IMR-90 (cell line): ENCODE measurements around the gene ERBB4. TPM values are rescaled to one million over a fixed set of nuclear protein-coding genes. Genes with fewer than 3 reads are reported as not detected.

Experiments
- ATAC-seq: fragments of 200-7000 bp; cut with Tn5 transposase; 2 replicates; pipeline ENCODE4 v1.9.1; 2020; ENCODE audit warnings: low read depth, mild to moderate bottlenecking, moderate library complexity
- BruUV-seq: library from RNA; stranded (reverse); fragments of 400-500 nt; replicated peaks from 2 replicates; lab custom pipeline; 2021; lab: Mats Ljungman, UMichigan
- CTCF ChIA-PET: fragments of 300-600 bp; formaldehyde crosslinking; extraction: SDS; loops from one replicate; lab custom pipeline; 2021; ENCODE audit warnings: antibody characterized with exemption; lab: Yijun Ruan, JAX
- POLR2A ChIA-PET: fragments of 300-600 bp; sonication (Branson Sonifier 250); formaldehyde crosslinking; loops from one replicate; lab custom pipeline; 2022; ENCODE audit warnings: antibody characterized with exemption; ENCODE audit not compliant: unreplicated experiment; lab: Charles Lee
- DNase-seq: peaks from one replicate; pipeline ENCODE4 v3.0.0; 2013
- H2AFZ ChIP-seq: replicated peaks from 2 replicates; pipeline ENCODE3; 2013; ENCODE audit warnings: low read length, mild to moderate bottlenecking; ENCODE audit not compliant: poor library complexity
- H2AK5ac ChIP-seq: 2 replicates; pipeline ENCODE4 v1.6.1; 2013; ENCODE audit warnings: low read depth, low read length, inconsistent platforms
- H2AK9ac ChIP-seq: replicated peaks from 2 replicates; pipeline ENCODE3; 2013; ENCODE audit warnings: mild to moderate bottlenecking, low read depth, low read length, moderate library complexity; ENCODE audit not compliant: poor library complexity
- H2BK120ac ChIP-seq: 2 replicates; pipeline ENCODE4 v1.6.1; 2013; ENCODE audit warnings: low read depth, low read length, inconsistent platforms
- H2BK15ac ChIP-seq: 3 replicates; pipeline ENCODE4 v1.6.1; 2013; ENCODE audit warnings: low read depth, low read length, inconsistent platforms
- H2BK20ac ChIP-seq: 2 replicates; pipeline ENCODE4 v1.6.1; 2013; ENCODE audit warnings: low read depth, mild to moderate bottlenecking, inconsistent platforms, low read length, moderate library complexity
- H2BK5ac ChIP-seq: 2 replicates; pipeline ENCODE4 v1.6.1; 2013; ENCODE audit warnings: mild to moderate bottlenecking, low read depth, low read length, inconsistent platforms; ENCODE audit not compliant: poor library complexity, severe bottlenecking
- H3K14ac ChIP-seq: replicated peaks from 2 replicates; pipeline ENCODE4 v1.6.1; 2013; ENCODE audit warnings: low read depth, low read length, inconsistent platforms
- H3K18ac ChIP-seq: 2 replicates; pipeline ENCODE4 v1.6.1; 2013; ENCODE audit warnings: low read depth, low read length, control low read depth
- H3K23ac ChIP-seq: 2 replicates; pipeline ENCODE4 v1.6.1; 2013; ENCODE audit warnings: low read depth, low read length, inconsistent platforms
- H3K27ac ChIP-seq: 2 replicates; pipeline ENCODE4 v1.5.1; 2013; ENCODE audit warnings: mild to moderate bottlenecking, control low read depth, low read length; ENCODE audit not compliant: insufficient read depth
- H3K27me3 ChIP-seq: 2 replicates; pipeline ENCODE4 v1.6.1; 2013; ENCODE audit warnings: low read length; ENCODE audit not compliant: control insufficient read depth, insufficient read depth
- H3K36me3 ChIP-seq: 2 replicates; pipeline ENCODE4 v1.6.1; 2013; ENCODE audit warnings: low read length, mixed read lengths; ENCODE audit not compliant: control insufficient read depth, insufficient read depth
- H3K4ac ChIP-seq: 2 replicates; pipeline ENCODE4 v1.6.1; 2013; ENCODE audit warnings: low read depth, low read length, inconsistent platforms
- H3K4me1 ChIP-seq: 2 replicates; pipeline ENCODE4 v1.6.1; 2013; ENCODE audit warnings: low read length, mixed read lengths; ENCODE audit not compliant: control insufficient read depth, insufficient read depth
- H3K4me2 ChIP-seq: 2 replicates; pipeline ENCODE4 v1.6.1; 2013; ENCODE audit warnings: low read depth, mild to moderate bottlenecking, control low read depth, low read length, moderate library complexity
- H3K4me3 ChIP-seq: 2 replicates; pipeline ENCODE4 v1.5.1; 2013; ENCODE audit warnings: low read depth, mild to moderate bottlenecking, control low read depth, low read length, moderate library complexity; ENCODE audit not compliant: insufficient read depth
- H3K56ac ChIP-seq: 2 replicates; pipeline ENCODE4 v1.6.1; 2013; ENCODE audit warnings: low read length, inconsistent platforms; ENCODE audit not compliant: insufficient read depth; ENCODE audit errors: extremely low read depth
- H3K79me1 ChIP-seq, 2 experiments: 2 replicates each; pipeline ENCODE4 v1.6.1; 2013; ENCODE audit warnings: low read length in 2 of 2, inconsistent platforms in 1 of 2, low read depth in 1 of 2
- H3K9ac ChIP-seq: 2 replicates; pipeline ENCODE4 v1.6.1; 2013; ENCODE audit warnings: low read depth, low read length, control low read depth
- H3K9me1 ChIP-seq: 2 replicates; pipeline ENCODE4 v1.6.1; 2013; ENCODE audit warnings: low read length, inconsistent platforms; ENCODE audit not compliant: insufficient read depth
- H3K9me3 ChIP-seq: 2 replicates; pipeline ENCODE4 v1.6.1; 2013; ENCODE audit warnings: low read length; ENCODE audit not compliant: control insufficient read depth, insufficient read depth
- H4K20me1 ChIP-seq: 2 replicates; pipeline ENCODE4 v1.6.1; 2013; ENCODE audit warnings: low read length, inconsistent platforms; ENCODE audit not compliant: insufficient read depth
- H4K5ac ChIP-seq: 2 replicates; pipeline ENCODE4 v1.6.1; 2013; ENCODE audit warnings: mild to moderate bottlenecking, low read depth, low read length, control low read depth
- H4K8ac ChIP-seq, 2 experiments: 2 replicates each; pipeline ENCODE4 v1.6.1; 2013; ENCODE audit warnings: low read depth in 2 of 2, low read length in 2 of 2, control low read depth in 1 of 2, inconsistent platforms in 1 of 2
- H4K91ac ChIP-seq: 2 replicates; pipeline ENCODE4 v1.6.1; 2013; ENCODE audit warnings: low read depth, low read length, inconsistent platforms; ENCODE audit not compliant: insufficient read depth
- MAFK ChIP-seq: IDR thresholded peaks from 2 replicates; pipeline ENCODE4 v1.6.1; 2012; ENCODE audit warnings: low read depth, low read length, improper control_type of control experiment
- SMC3 ChIP-seq: fragments of 150-350 bp; IDR thresholded peaks from 2 replicates; pipeline ENCODE4 v1.6.1; 2016; ENCODE audit warnings: low read depth, mild to moderate bottlenecking, antibody characterized with exemption, low read length, moderate library complexity
- WGBS, 2 experiments: methylation state at CpG; one replicate each; pipeline versions ENCODE4 v1.1.5 to v1.1.7; 2013; ENCODE audit warnings: missing lambda C conversion rate in 2 of 2; ENCODE audit not compliant: insufficient read length in 1 of 2; ENCODE audit errors: extremely low coverage in 2 of 2; 5-methylcytosine and 5-hydroxymethylcytosine counted together
- dilution Hi-C: fragments of 300-500 bp; cut with HindIII; formaldehyde crosslinking; loops from one replicate; pipeline ENCODE4 v1.14.3; 2018; ENCODE audit warnings: low sequenced_read_pairs; ENCODE audit not compliant: unreplicated experiment
- in situ Hi-C: fragments of 300-500 bp; cut with MboI; formaldehyde crosslinking; loops from 3 replicates; pipeline ENCODE4 v1.14.3; 2019; ENCODE audit warnings: low sequenced_read_pairs, inconsistent platforms, mixed read lengths
- intact Hi-C: fragments of 100-400 bp; cut with micrococcal nuclease; formaldehyde crosslinking; loops from 2 replicates; pipeline ENCODE4 v1.10.0; 2022
- polyA plus RNA-seq, 3 experiments: library from polyadenylated mRNA; depleted of rRNA; stranded (reverse); fragments of >200 nt; gene quantifications; 2 replicates each; pipeline ENCODE4 v1.2.3, GENCODE V29; 2012; ENCODE audit warnings: low replicate concordance in 1 of 3
- total RNA-seq: library from RNA; depleted of rRNA; stranded (reverse); fragments of >200 nt; gene quantifications from 2 replicates; pipeline ENCODE4 v1.2.3, GENCODE V29; 2012

ERBB4 gene
- total and polyA plus RNA-seq, 2 of the 4 experiments (the other 2 are of a cell fraction), result not detected

DNA sequence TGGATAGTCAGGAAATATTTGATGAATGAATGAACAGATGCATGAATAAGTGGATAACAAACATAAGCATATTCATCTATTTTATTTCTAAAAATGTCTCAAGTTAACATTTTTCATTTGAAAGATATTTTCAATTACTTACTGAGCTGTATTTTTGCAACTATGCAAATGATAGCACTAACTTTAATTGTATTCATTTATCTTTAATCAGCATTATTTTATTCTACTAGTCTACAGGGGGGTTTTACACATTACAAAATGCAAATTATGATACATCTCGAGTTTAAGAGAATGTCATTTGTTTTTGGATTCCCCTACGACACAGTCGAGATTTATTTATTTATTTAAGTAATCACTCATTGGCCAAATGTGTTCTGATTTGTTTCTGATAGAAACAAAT is 530.6 kb downstream of the ERBB4 start:
- no peak overlapping the region for H2AK9ac ChIP-seq
- no peaks in the 10 kb centered on the region for H3K4me1 ChIP-seq
- WGBS, 2 experiments, result no CpG with 5 or more reads among the region's 3 CpGs
- H3K36me3 ChIP-seq, result no peaks in the 10 kb centered on the region
- no peaks in the 10 kb centered on the region for H3K9me3 ChIP-seq
- no peak overlapping the region for H3K18ac ChIP-seq
- H4K91ac ChIP-seq, result no peak overlapping the region
- no peak overlapping the region for H3K9ac ChIP-seq
- H2BK120ac ChIP-seq, result no peak overlapping the region
- H3K27me3 ChIP-seq, result no peaks in the 10 kb centered on the region
- no peak overlapping the region for H4K5ac ChIP-seq
- no TSS peak for BruUV-seq
- in situ Hi-C loops, result no loop called here
- no peak overlapping the region for H3K23ac ChIP-seq
- H3K79me1 ChIP-seq, result no peaks in the 10 kb centered on the region
- H3K4me2 ChIP-seq, result no peak overlapping the region
- H3K56ac ChIP-seq, result no peak overlapping the region
- ChIA-PET CTCF (no interaction called here), POLR2A (no interaction called here)
- no peak overlapping the region for H3K4me3 ChIP-seq
- H3K9me1 ChIP-seq, result no peaks in the 10 kb centered on the region
- DNase-seq (no peak), ATAC-seq (no peak)
- no peak overlapping the region for H3K27ac ChIP-seq
- intact Hi-C loops, result loop anchor here (5.0 kb wide), 1 partner anchor 239 kb away; no protein-coding TSS in a partner anchor
- H4K8ac ChIP-seq, result no peak overlapping the region
- no peak overlapping the region for H2BK5ac ChIP-seq
- dilution Hi-C loops, result no loop called here
- H2BK15ac ChIP-seq, result no peak overlapping the region
- H2AFZ ChIP-seq, result no peak overlapping the region
- no peaks in the 10 kb centered on the region for H4K20me1 ChIP-seq
- TF ChIP-seq SMC3, result no peak
- peak; percentile 23; the same call in 1 of the 2 replicates for TF ChIP-seq MAFK
- no peak overlapping the region for H2AK5ac ChIP-seq
- H3K4ac ChIP-seq, result no peak overlapping the region
- no peak overlapping the region for H2BK20ac ChIP-seq
- H3K14ac ChIP-seq, result no peak overlapping the region
